H54 (cell line): ENCODE data around the gene DMGDH.

Experiments used
- DNase-seq: peaks from one replicate; pipeline ENCODE4 v3.0.0; 2011; ENCODE audit warnings: low spot score, mixed read lengths; ENCODE audit not compliant: insufficient read length
- FAIRE-seq: peaks from 3 replicates; lab custom pipeline; 2011; peaks lifted over from hg19 to GRCh38; lab: Jason Lieb, UNC
- POLR2A ChIP-seq: IDR thresholded peaks from 2 replicates; pipeline ENCODE4 v1.6.1; 2011; ENCODE audit warnings: low read depth, mild to moderate bottlenecking, low read length

DMGDH gene

GRCh38 chr5:79014631-79015030, 54.8 kb downstream of the DMGDH start:
- TF ChIP-seq POLR2A: no peak
- FAIRE-seq: no peak
- no peak for DNase-seq

- FAIRE-seq (no peak), DNase-seq (no peak)
- no peak for TF ChIP-seq POLR2A
These were observed 57.6 kb downstream of the DMGDH start for GRCh38 chr5:79011869-79012268.

GRCh38 chr5:79011219-79011836, 58.1 kb downstream of the DMGDH start:
- DNase-seq: no peak
- TF ChIP-seq POLR2A: no peak
- no peak for FAIRE-seq

GRCh38 chr5:79008362-79008761, 61.1 kb downstream of the DMGDH start:
- no peak for FAIRE-seq
- no peak for TF ChIP-seq POLR2A
- DNase-seq: no peak

- TF ChIP-seq POLR2A: no peak
- FAIRE-seq (no peak), DNase-seq (no peak)
These were observed 61.6 kb downstream of the DMGDH start for GRCh38 chr5:79007872-79008271.

GRCh38 chr5:79005936-79006631, 63.4 kb downstream of the DMGDH start:
- FAIRE-seq (no peak), DNase-seq (no peak)
- TF ChIP-seq POLR2A: no peak

GRCh38 chr5:79005151-79005550, 64.3 kb downstream of the DMGDH start:
- FAIRE-seq: no peak
- TF ChIP-seq POLR2A: no peak
- DNase-seq: no peak

- TF ChIP-seq POLR2A: no peak
- DNase-seq: no peak
- no peak for FAIRE-seq
These were observed 67.1 kb downstream of the DMGDH start for GRCh38 chr5:79002374-79002773.

GRCh38 chr5:79001471-79001870, 68.0 kb downstream of the DMGDH start:
- FAIRE-seq (no peak), DNase-seq (peak; percentile 5)
- TF ChIP-seq POLR2A: no peak

- no peak for TF ChIP-seq POLR2A
- DNase-seq (no peak), FAIRE-seq (no peak)
These were observed 72.4 kb downstream of the DMGDH start for GRCh38 chr5:78997090-78997489.

- DNase-seq (no peak), FAIRE-seq (no peak)
- TF ChIP-seq POLR2A: no peak
These were observed 73.9 kb downstream of the DMGDH start for GRCh38 chr5:78995521-78996007.

GRCh38 chr5:78993165-78993564, 76.3 kb downstream of the DMGDH start:
- TF ChIP-seq POLR2A: no peak
- DNase-seq: no peak
- no peak for FAIRE-seq

GRCh38 chr5:78992146-78992545, 77.3 kb downstream of the DMGDH start:
- DNase-seq (no peak), FAIRE-seq (no peak)
- no peak for TF ChIP-seq POLR2A

GRCh38 chr5:78989080-78989479, 80.4 kb downstream of the DMGDH start:
- no peak for TF ChIP-seq POLR2A
- DNase-seq: no peak
- no peak for FAIRE-seq
